Neural cell (in vitro differentiated cells): ENCODE measurements around the gene BCAT1. TPM values are rescaled to one million over a fixed set of nuclear protein-coding genes. Genes with fewer than 3 reads are reported as not detected.

Source experiments
- H2AFZ ChIP-seq: fragments of 200-600, 300-800 bp; sonication (generic), shearing (Covaris generic); 2 replicates; pipeline ENCODE4 v1.6.0; 2014; ENCODE audit warnings: low read depth, mild to moderate bottlenecking, antibody characterized with exemption, low read length, moderate library complexity
- H3F3A ChIP-seq: fragments of 200-600 bp; shearing (Covaris generic); 2 replicates; pipeline ENCODE4 v1.6.1; 2016; ENCODE audit warnings: mild to moderate bottlenecking, moderate library complexity, mixed read lengths, antibody characterized with exemption, low read length; ENCODE audit not compliant: insufficient read depth, poor library complexity, severe bottlenecking
- H3K27ac ChIP-seq: fragments of 200-600, 300-800 bp; sonication (generic), shearing (Covaris generic); 2 replicates; pipeline ENCODE4 v1.5.1; 2014; ENCODE audit warnings: mild to moderate bottlenecking, low read length, moderate library complexity
- H3K27me3 ChIP-seq: fragments of 300-800, 200-600 bp; sonication (generic), shearing (Covaris generic); 2 replicates; pipeline ENCODE4 v1.6.0; 2014; ENCODE audit warnings: mild to moderate bottlenecking, low read depth, low read length, moderate library complexity; ENCODE audit not compliant: insufficient read depth
- H3K36me3 ChIP-seq: fragments of 300-800, 200-600 bp; sonication (generic), shearing (Covaris generic); 2 replicates; pipeline ENCODE4 v1.5.1; 2014; ENCODE audit warnings: mild to moderate bottlenecking, antibody characterized with exemption, low read length, moderate library complexity; ENCODE audit not compliant: insufficient read depth
- H3K4me2 ChIP-seq: fragments of 300-800, 200-600 bp; sonication (generic), shearing (Covaris generic); 2 replicates; pipeline ENCODE4 v1.6.0; 2014; ENCODE audit warnings: mild to moderate bottlenecking, low read length
- H3K4me3 ChIP-seq: fragments of 300-800, 200-600 bp; sonication (generic), shearing (Covaris generic); 2 replicates; pipeline ENCODE4 v1.5.1; 2014; ENCODE audit warnings: mild to moderate bottlenecking, low read length, moderate library complexity
- H3K79me2 ChIP-seq: fragments of 200-600 bp; shearing (Covaris generic); replicated peaks from 2 replicates; pipeline ENCODE4 v1.6.0; 2014; ENCODE audit warnings: mild to moderate bottlenecking, low read length, moderate library complexity; ENCODE audit not compliant: insufficient read depth
- H3K9ac ChIP-seq: fragments of 300-800, 200-600 bp; sonication (generic), shearing (Covaris generic); 2 replicates; pipeline ENCODE4 v1.6.1; 2016; ENCODE audit warnings: mild to moderate bottlenecking, low read length, mixed read lengths
- H3K9me2 ChIP-seq: fragments of 200-600 bp; shearing (Covaris generic); 2 replicates; pipeline ENCODE4 v1.6.1; 2016; ENCODE audit warnings: mild to moderate bottlenecking, low read length, mixed read lengths; ENCODE audit not compliant: insufficient read depth
- H3K9me3 ChIP-seq: fragments of 200-600, 300-800 bp; sonication (generic), shearing (Covaris generic); 2 replicates; pipeline ENCODE4 v1.6.1; 2016; ENCODE audit warnings: mild to moderate bottlenecking, mixed run types, low read length, moderate library complexity, mixed read lengths
- H4K20me1 ChIP-seq: fragments of 200-600 bp; shearing (Covaris generic); 2 replicates; pipeline ENCODE4 v1.6.1; 2016; ENCODE audit warnings: mild to moderate bottlenecking, mixed run types; ENCODE audit not compliant: insufficient read depth
- CTCF ChIP-seq: fragments of 450-650 bp; IDR thresholded peaks from 2 replicates; pipeline ENCODE4 v1.5.1; 2014; ENCODE audit warnings: antibody characterized with exemption, mild to moderate bottlenecking, moderate library complexity; ENCODE audit not compliant: poor library complexity, severe bottlenecking
- EP300 ChIP-seq: fragments of 450-650 bp; conservative IDR thresholded peaks from 2 replicates; pipeline ENCODE4 v1.6.1; 2014; ENCODE audit warnings: antibody characterized with exemption, mild to moderate bottlenecking, moderate library complexity; ENCODE audit not compliant: poor library complexity, severe bottlenecking
- EZH2 ChIP-seq: fragments of 200-600, 300-800 bp; shearing (Covaris generic), sonication (generic); IDR thresholded peaks from 2 replicates; pipeline ENCODE4 v1.6.1; 2014; ENCODE audit warnings: antibody characterized with exemption, low read length, borderline replicate concordance, mild to moderate bottlenecking; ENCODE audit not compliant: insufficient read depth, poor library complexity, severe bottlenecking
- MXI1 ChIP-seq: fragments of 450-650 bp; conservative IDR thresholded peaks from 2 replicates; pipeline ENCODE4 v1.6.1; 2014; ENCODE audit warnings: antibody characterized with exemption, mild to moderate bottlenecking; ENCODE audit not compliant: poor library complexity, severe bottlenecking
- POLR2AphosphoS5 ChIP-seq: IDR thresholded peaks from 2 replicates; pipeline ENCODE4 v1.6.1; 2012
- RAD21 ChIP-seq: fragments of 450-650 bp; conservative IDR thresholded peaks from 2 replicates; pipeline ENCODE4 v1.6.1; 2014; ENCODE audit warnings: antibody characterized with exemption, mild to moderate bottlenecking, moderate library complexity
- SMC3 ChIP-seq: fragments of 450-650 bp; conservative IDR thresholded peaks from 2 replicates; pipeline ENCODE4 v1.6.1; 2014; ENCODE audit warnings: antibody characterized with exemption, mild to moderate bottlenecking, moderate library complexity; ENCODE audit not compliant: poor library complexity
- TAF1 ChIP-seq: IDR thresholded peaks from 2 replicates; pipeline ENCODE4 v1.6.1; 2012; ENCODE audit warnings: low read depth
- polyA plus RNA-seq: library from polyadenylated mRNA; depleted of rRNA; stranded (reverse); fragments of >200 nt; gene quantifications from 2 replicates; pipeline ENCODE4 v1.2.3, GENCODE V29; 2014
- TF ChIP-seq, protein P1 (sequence below): IDR thresholded peaks from 2 replicates; pipeline ENCODE4 v1.6.1; 2012; ENCODE audit warnings: borderline replicate concordance

Gene BCAT1
- polyA plus RNA-seq, 1 donor from 2014 or later: 31.3 TPM

DNA sequence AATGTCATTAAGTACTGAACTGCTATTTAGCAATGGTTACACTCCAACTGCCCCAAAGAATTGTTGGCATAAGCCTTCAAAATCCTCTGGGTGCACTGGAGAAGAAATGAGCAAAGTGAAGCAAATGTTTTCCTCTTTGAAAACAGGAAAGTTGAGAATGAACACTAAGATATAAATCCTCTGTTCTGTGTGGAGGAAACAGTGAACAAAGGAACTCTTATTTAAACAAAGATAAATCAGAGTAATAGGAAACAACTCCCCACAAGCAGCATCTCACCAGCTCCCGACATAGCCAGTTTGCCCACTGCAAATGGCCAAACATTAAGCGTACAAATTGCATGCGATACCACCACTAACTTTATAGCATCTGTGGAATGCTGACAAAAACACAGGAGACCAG is 54.0 kb downstream of the BCAT1 start:
- H2AFZ ChIP-seq: no peak overlapping the region
- no peaks in the 10 kb centered on the region for H3F3A ChIP-seq
- H3K9me3 ChIP-seq: no peaks in the 10 kb centered on the region
- H3K9ac ChIP-seq: no peak overlapping the region
- no peak for TF ChIP-seq MXI1
- TF ChIP-seq, protein P1, sequence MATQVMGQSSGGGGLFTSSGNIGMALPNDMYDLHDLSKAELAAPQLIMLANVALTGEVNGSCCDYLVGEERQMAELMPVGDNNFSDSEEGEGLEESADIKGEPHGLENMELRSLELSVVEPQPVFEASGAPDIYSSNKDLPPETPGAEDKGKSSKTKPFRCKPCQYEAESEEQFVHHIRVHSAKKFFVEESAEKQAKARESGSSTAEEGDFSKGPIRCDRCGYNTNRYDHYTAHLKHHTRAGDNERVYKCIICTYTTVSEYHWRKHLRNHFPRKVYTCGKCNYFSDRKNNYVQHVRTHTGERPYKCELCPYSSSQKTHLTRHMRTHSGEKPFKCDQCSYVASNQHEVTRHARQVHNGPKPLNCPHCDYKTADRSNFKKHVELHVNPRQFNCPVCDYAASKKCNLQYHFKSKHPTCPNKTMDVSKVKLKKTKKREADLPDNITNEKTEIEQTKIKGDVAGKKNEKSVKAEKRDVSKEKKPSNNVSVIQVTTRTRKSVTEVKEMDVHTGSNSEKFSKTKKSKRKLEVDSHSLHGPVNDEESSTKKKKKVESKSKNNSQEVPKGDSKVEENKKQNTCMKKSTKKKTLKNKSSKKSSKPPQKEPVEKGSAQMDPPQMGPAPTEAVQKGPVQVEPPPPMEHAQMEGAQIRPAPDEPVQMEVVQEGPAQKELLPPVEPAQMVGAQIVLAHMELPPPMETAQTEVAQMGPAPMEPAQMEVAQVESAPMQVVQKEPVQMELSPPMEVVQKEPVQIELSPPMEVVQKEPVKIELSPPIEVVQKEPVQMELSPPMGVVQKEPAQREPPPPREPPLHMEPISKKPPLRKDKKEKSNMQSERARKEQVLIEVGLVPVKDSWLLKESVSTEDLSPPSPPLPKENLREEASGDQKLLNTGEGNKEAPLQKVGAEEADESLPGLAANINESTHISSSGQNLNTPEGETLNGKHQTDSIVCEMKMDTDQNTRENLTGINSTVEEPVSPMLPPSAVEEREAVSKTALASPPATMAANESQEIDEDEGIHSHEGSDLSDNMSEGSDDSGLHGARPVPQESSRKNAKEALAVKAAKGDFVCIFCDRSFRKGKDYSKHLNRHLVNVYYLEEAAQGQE: no peak
- TF ChIP-seq SMC3: no peak
- no peak for TF ChIP-seq POLR2AphosphoS5
- TF ChIP-seq EP300: no peak
- TF ChIP-seq CTCF: no peak
- no peak for TF ChIP-seq TAF1
- no peak for TF ChIP-seq RAD21
- TF ChIP-seq EZH2: no peak
- no peaks in the 10 kb centered on the region for H3K9me2 ChIP-seq
- H3K4me3 ChIP-seq: no peak overlapping the region
- H3K36me3 ChIP-seq: no peaks in the 10 kb centered on the region
- H3K27ac ChIP-seq: no peak overlapping the region
- H4K20me1 ChIP-seq: no peaks in the 10 kb centered on the region
- no peak overlapping the region for H3K4me2 ChIP-seq
- H3K79me2 ChIP-seq: no peaks in the 10 kb centered on the region
- H3K27me3 ChIP-seq: no peaks in the 10 kb centered on the region

GRCh38 chr12:24890048-24890803 is 58.7 kb downstream of the BCAT1 start:
- Histone ChIP-seq H3K4me2 (no peak overlapping the region), H3K9me2 (no peaks in the 10 kb centered on the region), H3K4me3 (no peak overlapping the region), H4K20me1 (no peaks in the 10 kb centered on the region), H3K9me3 (no peaks in the 10 kb centered on the region), H3K79me2 (no peaks in the 10 kb centered on the region), H3K9ac (no peak overlapping the region), H3K27ac (no peak overlapping the region), H3K27me3 (no peaks in the 10 kb centered on the region), H3K36me3 (no peaks in the 10 kb centered on the region), H2AFZ (no peak overlapping the region), H3F3A (no peaks in the 10 kb centered on the region)
- TF ChIP-seq RAD21 (no peak), SMC3 (no peak), CTCF (no peak), MXI1 (no peak), EP300 (no peak), EZH2 (no peak), POLR2AphosphoS5 (no peak), TAF1 (no peak)
- TF ChIP-seq, protein P1: no peak
